Measurements from ENCODE around the gene GNAQ.

The GNAQ gene

GRCh38 chr9:77933976-77934375 lies 97.6 kb downstream of the GNAQ start:
- no peak for TF ChIP-seq CTCF (IDR thresholded peaks at IDR 0.05; ENCODE audit: low read depth, low read length)

GRCh38 chr9:77933019-77933418 lies 98.6 kb downstream of the GNAQ start:
- TF ChIP-seq CTCF (IDR thresholded peaks at IDR 0.05; ENCODE audit: low read depth, low read length), result no peak
- H3K4me3 ChIP-seq (ENCODE audit: low read depth, low read length), result no peak overlapping the region

More at GRCh38 chr9:77933976-77934375, 97.6 kb downstream of the GNAQ start:
- no peak overlapping the region for H3K4me3 ChIP-seq (ENCODE audit: low read depth, low read length)

- no peak for TF ChIP-seq CTCF (IDR thresholded peaks at IDR 0.05; ENCODE audit: low read depth, low read length)
- no peak overlapping the region for H3K4me3 ChIP-seq (ENCODE audit: low read depth, low read length)
Observed at GRCh38 chr9:77929942-77930341, 101.7 kb downstream of the GNAQ start.

- H3K4me3 ChIP-seq (ENCODE audit: low read depth, low read length), result no peak overlapping the region
- no peak for TF ChIP-seq CTCF (IDR thresholded peaks at IDR 0.05; ENCODE audit: low read depth, low read length)
Observed at GRCh38 chr9:77927265-77927664, 104.3 kb downstream of the GNAQ start.

DNA sequence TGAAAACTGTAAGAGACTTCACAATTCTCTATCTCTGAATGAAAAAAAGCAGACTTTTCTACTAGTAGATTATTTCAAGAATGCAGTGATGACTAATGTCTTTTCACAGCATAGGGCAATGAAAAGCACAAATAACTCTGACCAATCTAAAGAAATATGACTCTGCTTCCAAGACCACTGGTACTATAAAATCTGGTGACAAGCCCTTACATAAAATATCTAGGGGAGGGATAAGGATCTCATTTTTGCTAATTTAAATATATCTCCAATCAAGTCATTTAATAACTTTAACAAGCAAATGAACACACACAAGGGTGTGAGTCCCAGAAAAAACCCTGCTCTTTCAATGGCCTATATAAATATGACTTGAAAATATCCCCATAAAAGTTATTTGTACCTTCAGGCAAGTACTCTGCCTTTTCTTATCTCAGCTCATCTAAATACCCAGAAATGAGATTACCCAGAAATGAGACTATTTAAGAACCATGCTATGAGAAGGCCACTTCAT lies 105.2 kb downstream of the GNAQ start:
- TF ChIP-seq CTCF (IDR thresholded peaks at IDR 0.05; ENCODE audit: low read depth, low read length), result no peak
- no peak overlapping the region for H3K4me3 ChIP-seq (ENCODE audit: low read depth, low read length)

DNA sequence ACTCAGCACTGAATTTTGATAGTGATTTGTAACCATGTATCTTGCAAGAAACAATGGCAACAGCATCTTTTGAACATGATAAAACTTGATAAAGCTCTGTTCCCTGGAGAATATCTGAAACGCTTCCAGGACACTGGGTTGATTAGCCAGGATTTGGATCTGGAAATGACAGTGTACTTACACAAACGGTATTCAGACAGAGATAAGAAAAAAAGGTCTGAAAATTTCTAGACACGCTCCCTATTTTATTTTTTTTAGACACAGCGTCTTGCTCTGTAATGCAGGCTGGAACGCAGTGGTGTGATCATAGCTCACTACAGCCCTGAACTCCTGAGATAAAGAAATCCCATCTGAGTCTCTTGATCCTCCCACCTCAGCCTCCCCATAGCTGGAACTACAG lies 109.0 kb downstream of the GNAQ start:
- no peak for TF ChIP-seq CTCF (IDR thresholded peaks at IDR 0.05; ENCODE audit: low read depth, low read length)
- H3K4me3 ChIP-seq (ENCODE audit: low read depth, low read length), result no peak overlapping the region

DNA sequence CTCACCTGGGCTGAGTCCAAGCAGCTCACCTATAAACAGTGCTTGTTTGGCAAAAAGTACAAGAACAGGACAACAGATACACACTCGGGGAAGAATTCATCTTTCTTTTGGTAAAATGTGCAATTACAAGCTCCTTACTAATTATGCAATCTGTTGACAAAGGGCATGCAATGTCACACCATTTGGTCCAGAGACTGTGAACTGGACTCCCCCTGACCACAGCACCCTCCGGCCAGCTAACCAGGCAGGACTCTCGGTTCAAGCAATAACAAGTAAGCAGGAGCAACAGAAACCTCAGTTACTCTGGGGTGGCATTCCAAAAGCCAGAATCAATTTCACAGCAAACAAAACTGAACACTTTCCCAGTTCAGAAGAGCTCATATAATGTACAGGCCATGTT lies 113.8 kb downstream of the GNAQ start:
- no peak for TF ChIP-seq CTCF (IDR thresholded peaks at IDR 0.05; ENCODE audit: low read depth, low read length)
- H3K4me3 ChIP-seq (ENCODE audit: low read depth, low read length), result no peak overlapping the region
